A549 (cell line): Measurements from ENCODE around the gene RASA2. TPM values are rescaled to one million over a fixed set of nuclear protein-coding genes. Genes with fewer than 3 reads are reported as not detected.
"Not testable (repeated sequence)": the region's sequence is repeated elsewhere in the genome, so short reads cannot be mapped to it uniquely, and the experiment has no call there.

ENCODE experiments used
- ATAC-seq, 2 experiments: fragments of 200-7000 bp in 1 of 2; fragments of >200 bp in 1 of 2; cut with Nextera tagmentation in 1 of 2; cut with Tn5 transposase in 1 of 2; 3 replicates each; pipeline versions ENCODE4 v1.8.0 to v1.9.1; 2018 to 2020; ENCODE audit warnings: mild to moderate bottlenecking in 1 of 2, moderate library complexity in 1 of 2
- CTCF ChIA-PET: fragments of 300-600 bp; sonication (Branson Sonifier 250); formaldehyde crosslinking; extraction: SDS; loops from one replicate; lab custom pipeline; 2021; ENCODE audit warnings: antibody characterized with exemption, inconsistent platforms; lab: Yijun Ruan, JAX
- POLR2A ChIA-PET: fragments of 350-600 bp; formaldehyde crosslinking; extraction: SDS; loops from one replicate; lab custom pipeline; 2021; ENCODE audit warnings: antibody characterized with exemption, inconsistent platforms; lab: Yijun Ruan, JAX
- DNase-seq, 2 experiments: peaks; one replicate each; pipeline versions ENCODE4 v3.0.0 to v3.0.0-alpha.2; 2011 to 2016; ENCODE audit warnings: low read depth in 1 of 2, low spot score in 1 of 2
- FAIRE-seq: peaks from 2 replicates; lab custom pipeline; 2011; peaks lifted over from hg19 to GRCh38; lab: Jason Lieb, UNC
- H3K27ac ChIP-seq, 2 experiments: fragments of >200 bp; sonication (Bioruptor Twin); formaldehyde crosslinking; 3 replicates each; pipeline ENCODE4 v1.5.1; 2016 to 2017
- H3K4me1 ChIP-seq: fragments of >200 bp; sonication (Bioruptor Twin); formaldehyde crosslinking; 3 replicates; pipeline ENCODE4 v1.6.1; 2016
- H3K4me2 ChIP-seq: fragments of >200 bp; sonication (Bioruptor Twin); formaldehyde crosslinking; 3 replicates; pipeline ENCODE4 v1.6.1; 2016
- H3K4me3 ChIP-seq: fragments of >200 bp; sonication (Bioruptor Twin); formaldehyde crosslinking; 3 replicates; pipeline ENCODE4 v1.5.1; 2016
- H3K9me3 ChIP-seq: fragments of >200 bp; sonication (Bioruptor Twin); formaldehyde crosslinking; 3 replicates; pipeline ENCODE4 v1.6.1; 2016
- BCL3 ChIP-seq: fragments of >200 bp; sonication (Bioruptor Twin); formaldehyde crosslinking; IDR thresholded peaks from 3 replicates; pipeline ENCODE4 v1.6.1; 2016
- BHLHE40 ChIP-seq: IDR thresholded peaks from 2 replicates; pipeline ENCODE4 v1.6.1; 2012; ENCODE audit warnings: low read depth, low read length, inconsistent platforms
- CEBPB ChIP-seq, 2 experiments: fragments of >200 bp in 1 of 2; sonication (Bioruptor Twin) in 1 of 2; formaldehyde crosslinking in 1 of 2; IDR thresholded peaks; 2 replicates each; pipeline ENCODE4 v1.6.1; 2012 to 2016
- CHD2 ChIP-seq: fragments of 150-350 bp; IDR thresholded peaks from 2 replicates; pipeline ENCODE4 v1.6.1; 2014; ENCODE audit warnings: low read length; ENCODE audit not compliant: partially characterized antibody
- EP300 ChIP-seq, 2 experiments: fragments of >200 bp; sonication (Bioruptor Twin); formaldehyde crosslinking; IDR thresholded peaks; 2 replicates in 1 of 2; 3 replicates in 1 of 2; pipeline ENCODE4 v1.6.1; 2016 to 2017
- FOSB ChIP-seq: fragments of 250-450 bp; sonication (Bioruptor Pico); IDR thresholded peaks from 2 replicates; pipeline ENCODE4 v1.5.0; 2020; ENCODE audit warnings: mild to moderate bottlenecking, moderate library complexity
- FOSL2 ChIP-seq, 2 experiments: fragments of 450-650 bp in 1 of 2; fragments of >200 bp in 1 of 2; sonication (Bioruptor Twin) in 1 of 2; formaldehyde crosslinking; IDR thresholded peaks; 2 replicates each; pipeline versions ENCODE4 v1.5.0 to v1.6.1; 2016 to 2020; ENCODE audit warnings: mild to moderate bottlenecking in 1 of 2, moderate library complexity in 1 of 2
- HMGXB4 ChIP-seq: fragments of 250-450 bp; sonication (Bioruptor Pico); IDR thresholded peaks from 2 replicates; pipeline ENCODE4 v1.5.0; 2021; ENCODE audit warnings: mild to moderate bottlenecking, moderate library complexity, borderline replicate concordance
- HOXB13 ChIP-seq: fragments of 250-450 bp; sonication (Bioruptor Pico); IDR thresholded peaks from 2 replicates; pipeline ENCODE4 v1.5.0; 2020; ENCODE audit warnings: low read depth, mild to moderate bottlenecking, moderate library complexity
- KDM1A ChIP-seq: fragments of 200-600 bp; sonication (generic); IDR thresholded peaks from 2 replicates; pipeline ENCODE4 v1.6.1; 2016; ENCODE audit warnings: low read depth, mild to moderate bottlenecking
- PBX3 ChIP-seq: IDR thresholded peaks from 2 replicates; pipeline ENCODE4 v1.6.1; 2012
- POLR2AphosphoS2 ChIP-seq: conservative IDR thresholded peaks from 2 replicates; pipeline ENCODE4 v1.6.1; 2012; ENCODE audit warnings: low read length, improper control_type of control experiment, inconsistent platforms
- RARB ChIP-seq: fragments of 250-450 bp; sonication (Bioruptor Pico); IDR thresholded peaks from 2 replicates; pipeline ENCODE4 v1.8.0; 2021; ENCODE audit warnings: mild to moderate bottlenecking, moderate library complexity
- RCOR1 ChIP-seq: fragments of 150-350 bp; IDR thresholded peaks from 2 replicates; pipeline ENCODE4 v1.6.1; 2014; ENCODE audit warnings: antibody characterized with exemption, low read length, low read depth
- RNF2 ChIP-seq: fragments of 200-600 bp; sonication (generic); IDR thresholded peaks from 2 replicates; pipeline ENCODE4 v1.6.1; 2016; ENCODE audit warnings: low read depth, mild to moderate bottlenecking, antibody characterized with exemption, moderate library complexity, borderline replicate concordance
- TP53 ChIP-seq: fragments of 250-450 bp; sonication (Bioruptor Pico); IDR thresholded peaks from 2 replicates; pipeline ENCODE4 v1.5.0; 2021; ENCODE audit warnings: mild to moderate bottlenecking, moderate library complexity
- WGBS: methylation state at CpG from one replicate; pipeline ENCODE4 v1.1.6; 2017; ENCODE audit errors: missing lambda C conversion rate; 5-methylcytosine and 5-hydroxymethylcytosine counted together
- polyA plus RNA-seq, 4 experiments: library from polyadenylated mRNA; depleted of rRNA in 3 of 4; stranded (reverse); fragments of >200 nt; fragmentation: RNase III in 1 of 4; extraction: RNeasy Plus Mini Kit Qiagen cat#74134 plus additional on column Dnase treatment in 1 of 4; gene quantifications; 2 replicates in 3 of 4; 3 replicates in 1 of 4; pipeline ENCODE4 v1.2.3, GENCODE V29; 2011 to 2017

The RASA2 gene
- polyA plus RNA-seq, 2 of the 4 experiments (the other 2 are of a cell fraction), result 6.7 to 12.0 TPM

- DNase-seq (peak in 1 of 2 experiments; percentile 10), ATAC-seq (no peak), FAIRE-seq (no peak)
- TF ChIP-seq RCOR1, result no peak
- peak; percentile 20 to 41; a peak in 1 of 4 replicates for TF ChIP-seq CEBPB (IDR thresholded peaks at IDR 0.05)
- CTCF ChIA-PET, result interaction anchor here (2.4 kb wide), 1 partner anchor 71 kb away, joined by 6 read pairs; no protein-coding TSS in a partner anchor
- H3K4me2 ChIP-seq, result peak overlapping the region; percentile 64
- H3K27ac ChIP-seq, result peak overlapping the region in 1 of 2 experiments; percentile 5; a peak in 1 of 6 replicates
- H3K9me3 ChIP-seq, result no peaks in the 10 kb centered on the region; the same call in 2 of the 3 replicates
- 11% methylated on average over 1 of the region's 1 CpG for WGBS
- H3K4me3 ChIP-seq, result no peak overlapping the region
- H3K4me1 ChIP-seq, result peaks cover 41% of the 10 kb centered on the region
- POLR2A ChIA-PET, result no interaction called here
Observed at GRCh38 chr3:141530415-141530768, 43.6 kb downstream of the RASA2 start.

- Histone ChIP-seq H3K4me2 (no peak overlapping the region), H3K27ac (no peak overlapping the region), H3K9me3 (peaks cover 3% of the 10 kb centered on the region; the same call in 1 of the 3 replicates), H3K4me1 (peaks cover 35% of the 10 kb centered on the region)
- POLR2A ChIA-PET, result no interaction called here
- ATAC-seq, result no peak
- no peak for FAIRE-seq
- DNase-seq, result no peak
- CTCF ChIA-PET, result interaction anchor here (2.4 kb wide), 1 partner anchor 73 kb away, joined by 6 read pairs; no protein-coding TSS in a partner anchor
- TF ChIP-seq HMGXB4 (CRISPR knock-in tag), result no peak
- no peak for TF ChIP-seq PBX3
- TF ChIP-seq POLR2AphosphoS2, result no peak
- no peak for TF ChIP-seq CHD2
- no peak for TF ChIP-seq TP53 (CRISPR knock-in tag)
- no peak for TF ChIP-seq BCL3
- no peak for TF ChIP-seq RNF2
- TF ChIP-seq HOXB13 (CRISPR knock-in tag), result no peak
- no peak for TF ChIP-seq FOSB (CRISPR knock-in tag)
- no peak for TF ChIP-seq EP300 (IDR thresholded peaks at IDR 0.05)
- no peak for TF ChIP-seq FOSL2 (IDR thresholded peaks at IDR 0.05)
- no peak for TF ChIP-seq FOSL2 (CRISPR knock-in tag; IDR thresholded peaks at IDR 0.05)
- TF ChIP-seq RARB (CRISPR knock-in tag), result no peak
- TF ChIP-seq KDM1A, result no peak
- no peak for TF ChIP-seq BHLHE40
- TF ChIP-seq, all 56 proteins: peak for 0
- WGBS, result 98% methylated on average over 1 of the region's 1 CpG
- no peak overlapping the region for H3K4me3 ChIP-seq
Observed at GRCh38 chr3:141532609-141533008, 45.8 kb downstream of the RASA2 start.

- FAIRE-seq, H3K9me3 ChIP-seq, CTCF ChIA-PET, POLR2A ChIA-PET, ATAC-seq, H3K4me2 ChIP-seq, H3K27ac ChIP-seq, H3K4me3 ChIP-seq, DNase-seq: not testable (repeated sequence)
- WGBS, result 93% methylated on average over 6 of the region's 6 CpGs
- H3K4me1 ChIP-seq, result peaks cover 44% of the 10 kb centered on the region
Observed at GRCh38 chr3:141536017-141536416, 49.2 kb downstream of the RASA2 start.
